NB4 (cell line): ENCODE measurements around the gene TP53BP1.

Source experiments
- DNase-seq: peaks from one replicate; pipeline ENCODE4 v3.0.0; 2010; ENCODE audit warnings: low read depth
- H3K4me3 ChIP-seq: one replicate; pipeline ENCODE4 v1.5.1; 2011; ENCODE audit warnings: mild to moderate bottlenecking, low read depth, low read length, moderate library complexity
- CTCF ChIP-seq: IDR thresholded peaks from one replicate; pipeline ENCODE4 v1.5.1; 2012; ENCODE audit warnings: low read depth, low read length
- MAX ChIP-seq: IDR thresholded peaks from 2 replicates; pipeline ENCODE4 v1.6.1; 2011; ENCODE audit warnings: low read depth, low read length
- MYC ChIP-seq: IDR thresholded peaks from 2 replicates; pipeline ENCODE4 v1.6.1; 2011; ENCODE audit warnings: low read depth, low read length
- POLR2A ChIP-seq: IDR thresholded peaks from 2 replicates; pipeline ENCODE4 v1.6.1; 2011; ENCODE audit warnings: mild to moderate bottlenecking; ENCODE audit not compliant: insufficient read length; ENCODE audit errors: extremely low read depth

Gene TP53BP1

GRCh38 chr15:43522247-43522646 is 29.3 kb upstream of the TP53BP1 start:
- no peak for TF ChIP-seq POLR2A
- no peak overlapping the region for H3K4me3 ChIP-seq
- DNase-seq = no peak

- H3K4me3 ChIP-seq = no peak overlapping the region
- TF ChIP-seq CTCF (no peak), MYC (no peak), MAX (no peak), POLR2A (no peak)
- DNase-seq = no peak
Measured at GRCh38 chr15:43521419-43521818, 28.5 kb upstream of the TP53BP1 start.

- no peak overlapping the region for H3K4me3 ChIP-seq
- TF ChIP-seq POLR2A (no peak), MAX (no peak), CTCF (no peak), MYC (no peak)
- DNase-seq = no peak
Measured at GRCh38 chr15:43520138-43520537, 27.2 kb upstream of the TP53BP1 start.

- no peak for DNase-seq
- no peak for TF ChIP-seq MAX
- no peak for TF ChIP-seq POLR2A
- no peak for TF ChIP-seq CTCF
- TF ChIP-seq MYC = no peak
- no peak overlapping the region for H3K4me3 ChIP-seq
Measured at GRCh38 chr15:43519196-43519595, 26.2 kb upstream of the TP53BP1 start.

GRCh38 chr15:43518197-43518761 is 25.3 kb upstream of the TP53BP1 start:
- no peak overlapping the region for H3K4me3 ChIP-seq
- DNase-seq = peak; percentile 46
- TF ChIP-seq POLR2A (no peak), CTCF (no peak), MYC (no peak), MAX (no peak)

- TF ChIP-seq MAX (no peak), MYC (no peak), CTCF (no peak), POLR2A (no peak)
- DNase-seq = no peak
- no peak within 1 kb of the TSS for H3K4me3 ChIP-seq
Measured at GRCh38 chr15:43517354-43518196, 24.6 kb upstream of the TP53BP1 start, which contains the start of gene MAP1A. MAP1A (plus strand) TSS chr15:43517608; CDS start chr15:43521474, 3,866 bp downstream.
